GM19467 (cell line): ENCODE data around the gene KRT75.
"Not testable (repeated sequence)": the region's sequence is repeated elsewhere in the genome, so short reads cannot be mapped to it uniquely, and the experiment has no call there.

Experiments used
- ATAC-seq: cut with Tn5 transposase; IDR thresholded peaks from one replicate; pipeline ENCODE4 v1.9.1; 2021; ENCODE audit warnings: mild to moderate bottlenecking, moderate library complexity; ENCODE audit not compliant: unreplicated experiment

The KRT75 gene

GRCh38 chr12:52434081-52434733 is at the start of gene KRT75:
Gene KRT75, minus strand, starts transcription at chr12:52434371. Its CDS starts 67 bp downstream, at chr12:52434304.
- no peak for ATAC-seq

DNA sequence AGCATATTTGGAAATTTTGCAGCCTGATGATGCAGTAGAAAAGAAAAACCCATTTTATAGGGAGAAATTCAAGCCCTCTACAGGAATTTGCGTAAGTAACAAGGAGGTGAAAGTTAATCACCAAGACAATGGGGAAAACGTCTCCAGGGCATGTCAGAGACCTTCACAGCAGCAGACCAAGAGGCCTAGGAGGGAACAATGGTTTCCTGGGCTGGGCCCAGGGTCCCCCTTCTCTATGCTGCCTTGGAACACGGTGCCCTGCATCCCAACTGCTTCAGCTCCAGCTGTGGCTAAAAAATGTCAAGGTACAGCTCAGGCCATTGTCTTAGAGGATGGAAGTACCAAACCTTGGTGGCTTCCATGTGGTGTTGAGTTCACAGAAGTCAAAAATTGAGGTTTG is 45.9 kb upstream of the KRT75 start:
- ATAC-seq, result no peak

GRCh38 chr12:52477651-52478050 is 43.5 kb upstream of the KRT75 start:
- ATAC-seq, result no peak

DNA sequence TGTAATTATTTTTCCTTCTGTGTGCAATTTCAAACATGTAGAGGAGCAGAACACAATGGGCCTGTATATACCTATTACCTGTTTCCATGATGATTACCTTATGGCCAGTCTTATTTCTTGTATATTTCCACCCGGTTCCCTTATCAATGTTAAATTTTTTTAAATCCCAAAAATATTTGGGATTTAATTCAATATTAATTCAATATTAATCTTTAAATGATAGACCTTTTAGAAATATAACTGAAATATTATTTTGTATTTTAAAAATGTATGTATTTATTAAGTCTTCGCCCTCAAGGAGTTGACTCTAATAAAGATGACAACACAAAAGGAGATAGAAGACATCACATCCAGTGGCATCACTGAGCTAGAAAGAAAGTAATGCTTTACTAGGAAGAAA is 40.0 kb upstream of the KRT75 start:
- no peak for ATAC-seq

GRCh38 chr12:52473768-52474167 is 39.6 kb upstream of the KRT75 start, which contains the start of gene KRT6C:
Gene KRT6C, minus strand, starts transcription at chr12:52473805. Its CDS starts 68 bp downstream, at chr12:52473737.
- ATAC-seq, result no peak

- no peak for ATAC-seq
Measured at GRCh38 chr12:52469853-52470252, 35.7 kb upstream of the KRT75 start.

DNA sequence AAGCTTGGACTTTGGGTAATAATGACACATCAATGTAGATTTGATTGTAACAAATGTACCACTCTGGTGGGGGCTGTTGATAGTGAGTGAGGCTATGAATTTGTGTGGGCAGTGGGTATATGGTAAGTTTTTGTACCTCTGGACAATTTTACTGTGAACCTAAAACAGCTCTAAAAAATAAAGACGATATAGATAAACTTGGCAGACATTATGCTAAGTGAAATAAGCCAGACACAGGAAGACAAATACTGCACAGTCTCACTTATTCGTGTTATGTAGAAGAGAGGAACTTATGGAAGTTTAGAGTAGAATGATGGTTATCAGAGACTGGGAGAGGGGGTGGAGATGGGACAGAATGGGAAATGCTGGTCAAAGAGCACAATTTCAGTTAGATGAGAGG is 30.7 kb upstream of the KRT75 start:
- no peak for ATAC-seq

GRCh38 chr12:52461693-52462092 is 27.5 kb upstream of the KRT75 start:
- ATAC-seq, result no peak

DNA sequence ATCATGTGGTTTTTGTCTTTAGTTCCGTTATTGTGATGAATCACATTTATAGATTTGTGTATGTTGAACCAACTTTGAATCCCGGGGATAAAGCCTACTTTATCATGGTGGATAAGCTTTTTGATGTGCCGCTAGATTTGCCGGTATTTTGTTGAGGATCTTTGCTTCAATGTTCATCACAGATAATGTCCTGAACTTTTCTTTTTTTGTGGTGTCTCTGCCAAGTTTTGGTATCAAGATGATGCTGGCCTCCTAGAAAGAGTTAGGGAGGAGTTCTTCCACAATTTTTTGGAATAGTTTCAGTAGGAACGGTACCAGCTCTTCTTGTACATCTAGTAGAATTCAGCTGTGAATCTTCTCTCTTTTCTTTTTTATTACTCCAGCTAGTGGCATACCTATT is 24.7 kb upstream of the KRT75 start:
- no peak for ATAC-seq

DNA sequence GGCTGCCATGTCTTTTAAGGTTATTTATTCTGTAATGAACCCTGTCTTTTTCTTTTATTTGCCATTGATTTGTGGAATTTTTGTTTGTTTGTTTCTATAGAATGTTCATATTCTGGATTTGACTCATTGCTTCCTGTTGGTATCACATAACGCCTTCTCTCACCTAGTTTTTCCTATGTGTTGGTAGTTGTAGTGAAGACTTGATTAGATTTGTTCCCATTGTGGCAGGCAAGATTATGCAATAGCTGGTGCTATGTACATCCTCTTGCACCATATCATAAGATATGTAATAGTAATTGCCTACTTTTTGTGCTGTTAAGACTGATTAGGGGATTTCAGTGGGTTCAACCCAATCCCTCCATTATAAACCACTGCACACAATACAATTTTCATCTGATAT is 21.6 kb upstream of the KRT75 start:
- no peak for ATAC-seq

GRCh38 chr12:52454411-52455201 is 20.4 kb upstream of the KRT75 start:
- ATAC-seq, result no peak

GRCh38 chr12:52452101-52452500 is 17.9 kb upstream of the KRT75 start, which contains the start of gene KRT6B:
Gene KRT6B, minus strand, starts transcription at chr12:52452146. Its CDS starts 68 bp downstream, at chr12:52452078.
- no peak for ATAC-seq

GRCh38 chr12:52448228-52448627 is 14.1 kb upstream of the KRT75 start:
- no peak for ATAC-seq

DNA sequence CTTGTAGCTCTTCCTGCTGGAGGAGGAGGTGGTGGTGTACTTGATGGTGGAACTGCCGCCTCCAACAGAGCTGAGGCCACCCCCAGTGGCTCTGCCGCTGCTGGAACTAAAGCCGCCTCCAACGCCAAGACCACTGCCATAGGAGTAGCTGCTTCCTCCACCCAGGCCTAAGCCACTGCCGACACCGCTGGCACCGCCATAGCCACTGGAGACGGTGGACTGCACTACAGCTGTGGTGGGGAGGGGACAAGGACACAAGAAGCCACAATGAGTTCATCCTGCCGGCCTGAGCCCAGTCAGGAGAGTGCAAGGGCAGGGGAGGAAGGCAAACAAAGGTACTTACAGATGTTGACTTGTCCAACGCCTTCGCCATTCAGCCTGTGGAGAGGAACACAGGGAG is 13.0 kb upstream of the KRT75 start:
- not testable (repeated sequence) for ATAC-seq

DNA sequence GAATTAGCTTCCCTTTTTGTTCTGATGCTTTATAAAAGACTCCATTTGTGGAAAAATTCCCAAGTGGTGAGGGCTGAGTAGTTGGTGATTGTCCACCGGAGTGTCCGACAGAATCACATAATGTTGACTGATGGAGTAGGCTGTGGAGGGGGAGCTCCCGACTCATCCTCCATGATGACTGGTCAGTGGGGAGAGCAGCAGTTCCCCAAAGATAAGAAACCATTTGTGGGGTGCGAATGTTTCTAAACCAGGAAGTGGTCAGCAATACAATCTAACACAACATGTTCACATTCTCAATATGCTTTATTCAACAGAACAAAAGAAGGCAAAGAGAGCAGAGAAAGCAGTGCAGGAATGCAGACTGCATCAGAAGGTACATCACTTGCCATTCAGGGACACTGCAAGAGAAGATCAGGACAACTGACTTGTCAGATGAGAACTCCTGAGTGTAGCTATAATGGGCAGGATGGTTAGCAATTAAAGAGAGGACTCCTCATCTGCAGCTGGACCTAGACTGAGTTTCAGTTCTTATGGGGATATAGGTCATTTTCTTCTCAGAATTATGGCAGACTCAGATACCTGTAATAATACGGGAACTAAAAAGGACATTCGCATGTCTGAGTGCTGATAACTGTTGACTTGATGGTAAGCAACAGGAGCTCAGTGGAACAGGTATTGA is 12.3 kb upstream of the KRT75 start:
- ATAC-seq, result no peak

- no peak for ATAC-seq
Measured at GRCh38 chr12:52445876-52446275, 11.7 kb upstream of the KRT75 start.

DNA sequence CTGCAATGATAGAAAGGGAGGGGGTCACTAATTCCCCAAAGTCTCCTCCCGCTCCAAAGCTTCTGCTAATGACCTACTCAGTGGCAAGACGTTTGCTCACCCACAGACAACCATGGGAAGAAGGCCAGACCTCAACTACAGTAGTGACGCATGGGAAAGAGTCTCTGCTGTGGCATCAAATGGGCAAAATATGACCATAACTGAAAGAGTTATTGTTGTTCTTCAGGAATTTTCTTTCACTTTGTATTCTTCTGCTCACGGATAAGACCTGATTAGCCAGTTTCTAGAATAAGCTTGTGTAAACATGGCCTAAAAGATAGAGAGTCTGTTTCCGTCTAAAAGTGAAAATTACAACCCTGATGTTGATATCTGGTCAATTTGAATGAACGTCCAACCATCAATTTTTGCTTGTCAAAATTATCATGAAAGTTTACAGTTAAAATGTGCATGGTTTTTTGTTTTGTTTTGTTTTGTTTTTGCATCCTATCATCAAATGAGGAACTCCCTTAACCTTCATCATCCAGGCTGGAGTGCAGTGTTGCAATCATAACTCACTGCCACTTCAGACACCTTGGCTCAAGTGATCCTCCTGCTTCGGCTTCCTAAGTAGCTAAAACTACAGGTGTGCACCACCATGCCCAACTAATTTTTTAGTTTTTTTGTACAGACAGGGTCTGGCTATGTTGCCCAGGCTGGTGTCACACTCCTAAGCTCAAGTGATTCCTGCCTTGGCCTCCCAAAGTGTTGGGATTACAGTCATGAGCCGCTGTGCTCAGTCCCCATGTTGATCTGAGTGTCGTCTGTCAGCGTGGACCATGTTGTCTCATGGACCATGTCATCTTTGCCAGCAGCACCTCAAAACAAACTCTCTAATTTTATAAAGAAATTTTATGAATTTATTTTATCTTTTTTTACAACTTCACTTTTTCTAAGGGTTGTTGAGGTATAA is 10.8 kb upstream of the KRT75 start:
- no peak for ATAC-seq

DNA sequence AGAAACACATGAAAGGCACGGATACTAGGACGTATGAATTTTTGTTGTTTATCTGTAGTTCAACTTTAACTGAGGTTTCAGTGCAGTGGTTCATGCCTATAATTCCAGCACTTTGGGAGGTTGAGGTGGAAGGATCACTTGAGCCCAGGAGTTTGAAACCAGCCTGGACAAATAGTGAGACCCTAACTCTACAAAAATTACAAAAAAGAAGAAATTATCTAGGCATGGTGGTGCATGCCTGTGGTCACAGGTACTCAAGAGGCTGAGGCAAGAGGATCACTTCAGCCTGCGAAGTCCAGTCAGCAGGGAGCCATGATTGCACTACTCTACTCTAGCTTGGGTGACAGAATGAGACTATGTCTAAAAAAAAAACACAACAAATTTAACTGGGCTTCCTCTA is 9.8 kb upstream of the KRT75 start:
- ATAC-seq, result no peak

GRCh38 chr12:52442600-52443061 is 8.5 kb upstream of the KRT75 start:
- ATAC-seq, result no peak

- ATAC-seq, result no peak
Measured at GRCh38 chr12:52441320-52441911, 7.2 kb upstream of the KRT75 start.
